IPS DF 6.9 (cell line): ENCODE data around the gene ZNF618.

Source experiments
- DNase-seq: peaks from one replicate; pipeline ENCODE4 v3.0.0-alpha.2; 2013; ENCODE audit warnings: low read depth, low spot score
- H3K27ac ChIP-seq: one replicate; pipeline ENCODE4 v1.5.1; 2013; ENCODE audit warnings: low read length, control low read depth
- H3K27me3 ChIP-seq: 2 replicates; pipeline ENCODE4 v1.6.1; 2013; ENCODE audit warnings: mild to moderate bottlenecking, low read length; ENCODE audit not compliant: control insufficient read depth, insufficient read depth
- H3K36me3 ChIP-seq: 2 replicates; pipeline ENCODE4 v1.6.1; 2013; ENCODE audit warnings: low read length; ENCODE audit not compliant: control insufficient read depth, insufficient read depth
- H3K4me1 ChIP-seq: 2 replicates; pipeline ENCODE4 v1.6.1; 2013; ENCODE audit warnings: low read length; ENCODE audit not compliant: control insufficient read depth, insufficient read depth
- H3K4me3 ChIP-seq: 2 replicates; pipeline ENCODE4 v1.5.1; 2013; ENCODE audit warnings: mild to moderate bottlenecking, low read length
- H3K9me3 ChIP-seq: 2 replicates; pipeline ENCODE4 v1.6.1; 2013; ENCODE audit warnings: low read length, inconsistent platforms; ENCODE audit not compliant: control insufficient read depth, insufficient read depth
- WGBS: extraction: QIAGEN DNeasy Blood & Tissue Kit; methylation state at CpG from one replicate; pipeline ENCODE4 v1.1.7; 2013; ENCODE audit warnings: mixed read lengths, missing lambda C conversion rate; ENCODE audit not compliant: insufficient read length, insufficient coverage; 5-methylcytosine and 5-hydroxymethylcytosine counted together

ZNF618 gene

DNA sequence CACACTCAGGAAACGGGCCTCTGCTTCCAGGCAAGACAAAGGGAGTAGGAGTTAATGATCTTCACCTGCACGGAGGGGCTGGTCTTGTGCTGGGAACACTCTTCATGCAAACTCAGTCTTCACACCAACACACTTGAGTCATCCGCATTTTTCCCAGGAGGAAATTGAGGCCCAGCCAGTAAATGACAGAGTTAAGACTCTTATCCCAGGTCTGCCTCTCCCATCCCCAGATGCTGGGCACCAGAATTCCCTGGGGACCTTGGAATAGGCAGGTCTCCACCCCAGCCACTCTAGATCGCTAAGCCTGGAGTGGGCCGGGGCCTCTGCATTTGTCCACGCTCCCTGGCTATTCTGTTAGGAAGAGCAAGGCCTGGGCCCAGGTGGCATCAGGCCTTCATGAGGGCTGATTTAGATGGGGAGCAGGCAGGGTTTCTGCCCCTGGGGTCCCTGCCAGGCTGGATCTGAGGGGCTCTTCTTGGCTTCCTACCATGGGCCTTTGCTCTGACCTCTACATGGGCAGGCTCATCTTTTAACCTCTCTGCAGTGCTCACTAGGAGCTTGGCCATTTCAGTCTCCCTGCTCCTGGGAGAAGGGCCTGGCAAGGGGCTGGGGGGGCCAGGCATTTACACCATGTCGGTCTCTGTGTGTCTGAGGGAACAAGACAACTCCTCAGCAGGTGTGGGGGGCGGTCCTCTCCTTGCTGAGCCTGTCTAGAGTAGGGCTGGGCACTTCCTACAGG lies 124.7 kb downstream of the ZNF618 start:
- no peak overlapping the region for H3K27ac ChIP-seq
- H3K4me3 ChIP-seq, result no peak overlapping the region
- WGBS, result no CpG with 5 or more reads among the region's 8 CpGs
- no peaks in the 10 kb centered on the region for H3K27me3 ChIP-seq
- H3K4me1 ChIP-seq, result no peaks in the 10 kb centered on the region
- H3K36me3 ChIP-seq, result 0 out of 2 replicates have a peak, but pooled peaks cover 5% of the 10 kb centered on the region
- no peak for DNase-seq
- H3K9me3 ChIP-seq, result no peaks in the 10 kb centered on the region

DNA sequence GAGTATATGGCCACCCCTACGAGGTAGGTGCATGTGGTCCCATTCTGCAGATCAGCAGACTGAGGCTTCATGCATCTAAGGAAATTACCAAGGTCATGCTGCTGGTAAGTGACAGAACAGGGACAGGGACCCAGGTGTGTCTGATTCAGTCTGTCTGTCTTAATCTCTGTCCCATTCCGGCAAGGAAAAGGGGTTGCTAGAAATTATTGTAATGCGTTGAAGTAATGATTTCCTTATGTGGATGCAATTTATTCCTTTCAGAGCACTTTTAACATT lies 125.2 kb downstream of the ZNF618 start:
- Histone ChIP-seq H3K36me3 (0 out of 2 replicates have a peak, but pooled peaks cover 5% of the 10 kb centered on the region), H3K27me3 (no peaks in the 10 kb centered on the region), H3K4me3 (no peak overlapping the region), H3K9me3 (no peaks in the 10 kb centered on the region), H3K4me1 (no peaks in the 10 kb centered on the region), H3K27ac (no peak overlapping the region)
- DNase-seq, result no peak
- WGBS, result no CpG with 5 or more reads among the region's 3 CpGs

DNA sequence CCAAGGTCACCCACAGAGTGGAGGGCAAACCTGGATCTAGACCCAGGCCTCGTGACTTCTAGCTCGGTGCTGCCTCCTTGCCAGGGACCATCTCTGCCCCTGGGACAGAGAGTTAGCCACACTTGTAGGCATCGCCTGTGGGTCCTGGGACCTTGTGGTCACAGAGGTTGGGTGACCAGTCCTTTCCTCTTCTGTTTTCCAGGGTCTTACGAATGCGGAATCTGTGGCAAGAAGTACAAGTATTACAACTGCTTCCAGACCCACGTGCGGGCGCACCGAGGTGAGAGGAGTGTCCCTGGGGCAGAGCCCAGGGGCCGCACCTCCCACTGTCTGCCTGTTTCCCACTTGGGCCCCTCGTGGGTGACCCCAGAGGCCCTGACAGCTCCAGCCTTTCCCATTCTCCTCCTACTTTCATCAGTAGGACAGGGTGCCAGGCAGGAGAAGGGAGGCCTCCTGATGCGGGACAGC lies 125.7 kb downstream of the ZNF618 start:
- no peaks in the 10 kb centered on the region for H3K27me3 ChIP-seq
- H3K4me1 ChIP-seq, result no peaks in the 10 kb centered on the region
- no peak for DNase-seq
- no peak overlapping the region for H3K27ac ChIP-seq
- 0 out of 2 replicates have a peak, but pooled peaks cover 5% of the 10 kb centered on the region for H3K36me3 ChIP-seq
- H3K9me3 ChIP-seq, result no peaks in the 10 kb centered on the region
- WGBS, result no CpG with 5 or more reads among the region's 12 CpGs
- no peak overlapping the region for H3K4me3 ChIP-seq

DNA sequence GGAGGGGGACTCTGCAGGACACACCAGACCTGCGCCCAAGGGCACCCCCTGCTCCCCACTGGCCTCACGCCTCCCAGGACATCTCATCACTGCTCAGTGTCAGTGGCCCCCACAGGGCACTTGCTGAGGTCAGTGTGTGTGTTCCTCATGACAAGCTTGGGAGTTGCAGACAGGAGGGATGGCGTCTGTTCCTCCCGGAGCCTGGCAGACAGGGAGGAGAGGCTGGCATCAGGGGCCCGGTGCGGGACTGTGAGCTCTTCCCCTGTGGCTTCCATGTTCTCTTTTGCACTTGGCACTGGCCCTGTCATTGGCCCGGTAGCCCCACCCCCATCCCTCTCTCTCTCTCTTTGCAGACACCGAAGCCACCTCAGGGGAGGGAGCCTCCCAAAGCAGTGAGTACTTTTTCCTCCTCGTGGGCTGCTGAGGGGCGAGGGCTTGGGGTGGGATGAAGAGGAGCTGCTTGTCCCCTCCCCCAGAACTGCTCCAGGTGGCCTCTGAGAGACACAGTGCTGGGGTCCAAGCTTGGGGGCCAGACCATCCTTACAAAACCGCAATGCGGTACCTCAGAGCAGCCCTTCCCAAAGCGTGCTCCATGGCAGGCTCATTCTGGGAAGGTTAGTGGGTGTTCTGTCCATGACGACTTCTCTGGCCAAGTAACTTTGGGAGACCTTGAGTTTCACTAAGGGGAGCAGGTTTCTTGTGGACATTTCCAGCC lies 126.3 kb downstream of the ZNF618 start:
- no CpG with 5 or more reads among the region's 14 CpGs for WGBS
- Histone ChIP-seq H3K4me1 (no peaks in the 10 kb centered on the region), H3K27me3 (no peaks in the 10 kb centered on the region), H3K36me3 (0 out of 2 replicates have a peak, but pooled peaks cover 5% of the 10 kb centered on the region), H3K9me3 (no peaks in the 10 kb centered on the region), H3K4me3 (no peak overlapping the region), H3K27ac (no peak overlapping the region)
- no peak for DNase-seq

DNA sequence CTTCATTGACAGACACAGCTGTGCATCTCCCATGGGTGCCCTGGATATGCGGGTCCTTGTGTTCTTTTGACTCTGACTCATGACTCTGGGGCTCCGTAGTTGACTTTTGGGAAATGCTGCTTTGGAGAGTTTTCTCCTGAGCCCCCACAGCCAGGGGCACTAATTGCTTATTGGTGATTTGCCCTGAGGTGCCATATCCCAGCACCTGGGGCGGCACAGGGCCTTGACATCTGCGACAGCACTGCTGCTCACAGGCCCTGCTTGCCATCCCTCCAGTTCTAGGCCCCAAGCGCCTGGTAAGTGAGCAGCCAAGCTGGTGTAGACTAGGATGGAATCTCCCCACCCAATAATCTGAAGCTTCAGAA lies 126.9 kb downstream of the ZNF618 start:
- no peak overlapping the region for H3K4me3 ChIP-seq
- H3K4me1 ChIP-seq, result no peaks in the 10 kb centered on the region
- no peaks in the 10 kb centered on the region for H3K9me3 ChIP-seq
- no peak for DNase-seq
- H3K36me3 ChIP-seq, result peaks cover 7% of the 10 kb centered on the region; the same call in 1 of the 2 replicates
- no CpG with 5 or more reads among the region's 5 CpGs for WGBS
- H3K27ac ChIP-seq, result no peak overlapping the region
- H3K27me3 ChIP-seq, result no peaks in the 10 kb centered on the region

DNA sequence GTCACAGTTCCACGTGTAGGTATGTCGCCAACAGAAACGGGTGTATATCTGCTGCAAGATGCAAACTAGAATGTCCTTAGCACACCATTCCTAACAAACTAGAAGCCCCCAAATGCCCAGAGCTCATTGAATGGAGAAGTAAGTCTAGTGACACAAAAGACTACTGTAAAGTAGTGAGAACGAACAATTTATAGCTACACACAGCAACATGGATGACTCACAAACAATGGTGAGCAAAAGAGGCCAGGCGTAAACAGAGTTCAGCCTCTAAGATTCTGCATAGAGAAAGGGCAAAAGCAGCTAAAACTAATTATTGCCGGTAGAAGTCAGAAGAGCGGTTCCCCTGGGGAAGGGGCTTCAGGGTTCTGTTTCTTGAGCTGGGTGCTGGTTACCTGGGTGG lies 127.2 kb downstream of the ZNF618 start:
- no peak for DNase-seq
- no peak overlapping the region for H3K27ac ChIP-seq
- no CpG with 5 or more reads among the region's 7 CpGs for WGBS

DNA sequence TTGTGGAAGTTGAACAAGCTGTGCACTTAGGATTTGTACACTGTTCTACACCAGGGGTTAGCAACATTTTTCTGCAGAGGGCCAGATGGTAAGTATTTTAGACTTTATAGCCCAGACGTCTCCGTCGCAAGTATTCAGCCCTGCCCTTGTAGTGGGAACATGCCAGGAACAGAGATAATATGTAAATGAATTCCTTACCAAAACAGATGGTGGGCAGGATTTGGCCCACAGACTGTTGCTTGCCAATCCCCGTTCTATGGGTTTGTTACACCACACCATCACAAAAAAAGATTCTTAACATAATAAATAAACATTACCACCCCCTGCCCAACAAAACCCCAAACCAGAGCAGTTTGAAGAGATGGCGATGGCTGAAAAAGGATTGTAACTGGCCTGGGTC lies 127.6 kb downstream of the ZNF618 start:
- WGBS, result no CpG with 5 or more reads among the region's 5 CpGs
- no peaks in the 10 kb centered on the region for H3K4me1 ChIP-seq
- H3K27me3 ChIP-seq, result no peaks in the 10 kb centered on the region
- no peak for DNase-seq
- H3K36me3 ChIP-seq, result peaks cover 11% of the 10 kb centered on the region
- no peaks in the 10 kb centered on the region for H3K9me3 ChIP-seq
- H3K4me3 ChIP-seq, result no peak overlapping the region
- H3K27ac ChIP-seq, result no peak overlapping the region

More for the DNA sequence above, 127.2 kb downstream of the ZNF618 start:
- H3K4me1 ChIP-seq, result no peaks in the 10 kb centered on the region
- peaks cover 9% of the 10 kb centered on the region; the same call in 1 of the 2 replicates for H3K36me3 ChIP-seq
- no peak overlapping the region for H3K4me3 ChIP-seq
- H3K27me3 ChIP-seq, result no peaks in the 10 kb centered on the region
- no peaks in the 10 kb centered on the region for H3K9me3 ChIP-seq

DNA sequence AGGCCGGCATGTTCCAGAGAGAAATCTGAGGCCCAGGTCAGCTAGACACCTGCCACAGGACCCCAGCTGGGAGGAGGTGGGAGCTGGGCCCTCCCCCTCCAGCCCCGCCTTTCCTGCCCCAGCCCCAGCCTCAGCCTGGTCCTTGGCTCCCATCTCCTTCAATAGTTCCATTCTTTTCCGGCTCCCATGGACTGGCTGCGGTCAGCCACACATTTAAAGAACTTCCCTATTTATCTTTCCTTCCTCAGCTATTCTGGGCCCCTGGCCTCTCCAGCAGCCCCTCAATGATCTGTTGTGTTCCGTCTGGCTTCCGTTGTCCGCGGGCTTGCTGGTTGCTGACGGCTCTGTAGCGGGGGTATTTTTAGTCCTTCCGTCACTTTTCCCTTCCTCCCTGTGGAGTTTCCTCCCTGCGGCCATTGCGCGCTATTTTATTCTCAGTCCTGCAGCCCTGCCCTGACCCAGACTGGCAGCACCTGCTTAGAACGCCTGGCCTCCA lies 128.2 kb downstream of the ZNF618 start:
- no peak for DNase-seq
- WGBS, result no CpG with 5 or more reads among the region's 15 CpGs
- no peak overlapping the region for H3K27ac ChIP-seq

DNA sequence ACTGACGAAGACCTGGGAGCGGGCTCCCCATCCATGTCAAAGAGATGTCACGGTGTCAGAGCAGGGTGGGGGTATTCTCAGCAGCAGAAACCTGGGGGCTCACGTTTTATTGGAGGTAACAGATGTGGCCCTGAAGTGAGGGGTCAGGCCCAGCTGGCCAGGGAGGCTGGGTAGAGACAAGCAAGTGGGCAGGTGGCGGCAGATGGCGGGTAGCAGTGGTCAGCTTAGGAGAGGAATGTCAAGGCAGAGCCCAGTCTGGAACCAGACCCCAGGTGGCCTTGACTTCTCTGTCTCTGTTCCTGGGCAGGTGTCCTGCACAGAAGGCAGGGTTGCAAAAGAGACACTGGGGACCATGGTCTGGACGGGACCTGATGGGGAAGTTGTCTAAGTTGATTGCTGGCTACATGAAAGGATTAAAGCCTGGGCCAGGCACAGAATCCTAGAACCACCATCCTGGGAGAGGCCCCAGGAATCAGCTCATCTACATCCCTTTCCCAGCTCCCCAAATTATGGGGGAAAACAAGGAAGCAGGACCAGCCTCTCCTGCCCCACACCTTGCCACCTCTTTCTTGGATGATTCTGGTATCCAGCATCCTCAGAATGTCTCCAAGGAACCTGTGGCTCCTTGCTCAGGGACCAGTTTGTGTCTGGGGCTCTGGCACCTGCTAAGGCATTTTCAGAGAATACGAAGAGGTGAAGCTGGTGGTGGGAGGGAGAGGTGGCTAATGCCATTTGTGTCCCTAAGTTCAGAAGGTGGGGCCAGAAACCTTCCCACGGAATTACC lies 129.5 kb downstream of the ZNF618 start:
- no peak for DNase-seq
- peaks cover 11% of the 10 kb centered on the region for H3K36me3 ChIP-seq
- no peaks in the 10 kb centered on the region for H3K9me3 ChIP-seq
- WGBS, result no CpG with 5 or more reads among the region's 9 CpGs
- no peak overlapping the region for H3K4me3 ChIP-seq
- no peaks in the 10 kb centered on the region for H3K27me3 ChIP-seq
- H3K4me1 ChIP-seq, result no peaks in the 10 kb centered on the region
- H3K27ac ChIP-seq, result no peak overlapping the region

More for the DNA sequence above, 128.2 kb downstream of the ZNF618 start:
- Histone ChIP-seq H3K36me3 (peaks cover 11% of the 10 kb centered on the region), H3K4me1 (no peaks in the 10 kb centered on the region), H3K9me3 (no peaks in the 10 kb centered on the region), H3K27me3 (no peaks in the 10 kb centered on the region), H3K4me3 (no peak overlapping the region)

DNA sequence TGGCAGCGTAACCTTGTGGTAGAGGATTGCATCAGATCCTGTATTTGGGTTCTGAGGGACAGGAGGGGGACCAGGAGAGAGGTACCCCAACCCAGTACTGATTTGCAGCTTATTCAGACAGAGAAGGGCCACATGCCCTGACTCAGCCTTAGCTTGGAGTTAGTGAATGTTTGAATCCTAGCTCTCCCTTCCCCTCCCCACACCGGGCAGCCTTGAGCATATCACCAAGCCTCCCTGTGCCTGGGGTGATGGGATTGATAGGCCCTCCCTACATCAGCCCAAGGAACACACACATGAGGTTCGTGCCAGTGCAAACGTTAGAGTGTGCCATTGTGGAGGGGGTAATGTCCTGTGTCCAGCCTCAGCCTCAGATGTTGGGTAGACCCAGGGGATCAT lies 130.0 kb downstream of the ZNF618 start:
- Histone ChIP-seq H3K4me1 (no peaks in the 10 kb centered on the region), H3K4me3 (no peak overlapping the region), H3K27me3 (no peaks in the 10 kb centered on the region), H3K27ac (no peak overlapping the region), H3K36me3 (peaks cover 11% of the 10 kb centered on the region), H3K9me3 (no peaks in the 10 kb centered on the region)
- no peak for DNase-seq
- WGBS, result no CpG with 5 or more reads among the region's 4 CpGs
